NB4 (cell line): Measurements from ENCODE around the gene BSCL2.
A peak's percentile ranks its signal among the peaks of the same experiment; 100 is the strongest.
"Not testable (repeated sequence)": the region's sequence is repeated elsewhere in the genome, so short reads cannot be mapped to it uniquely, and the experiment has no call there.

Experiments
- DNase-seq: peaks from one replicate; pipeline ENCODE4 v3.0.0; 2010; ENCODE audit warnings: low read depth
- H3K4me3 ChIP-seq: one replicate; pipeline ENCODE4 v1.5.1; 2011; ENCODE audit warnings: mild to moderate bottlenecking, low read depth, low read length, moderate library complexity
- CTCF ChIP-seq: IDR thresholded peaks from one replicate; pipeline ENCODE4 v1.5.1; 2012; ENCODE audit warnings: low read depth, low read length
- MYC ChIP-seq: IDR thresholded peaks from 2 replicates; pipeline ENCODE4 v1.6.1; 2011; ENCODE audit warnings: low read depth, low read length
- POLR2A ChIP-seq: IDR thresholded peaks from 2 replicates; pipeline ENCODE4 v1.6.1; 2011; ENCODE audit warnings: mild to moderate bottlenecking; ENCODE audit not compliant: insufficient read length; ENCODE audit errors: extremely low read depth
- TF ChIP-seq, protein P1 (sequence below): IDR thresholded peaks from 2 replicates; pipeline ENCODE4 v1.6.1; 2011; ENCODE audit warnings: low read depth, low read length

Gene BSCL2

GRCh38 chr11:62706850-62707247 lies 375 bp downstream of the BSCL2 start:
- DNase-seq = no peak
- H3K4me3 ChIP-seq = peak overlapping the region; percentile 35
- no peak for TF ChIP-seq CTCF
- no peak for TF ChIP-seq MYC
- TF ChIP-seq, protein P1, sequence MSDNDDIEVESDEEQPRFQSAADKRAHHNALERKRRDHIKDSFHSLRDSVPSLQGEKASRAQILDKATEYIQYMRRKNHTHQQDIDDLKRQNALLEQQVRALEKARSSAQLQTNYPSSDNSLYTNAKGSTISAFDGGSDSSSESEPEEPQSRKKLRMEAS = no peak
- no peak for TF ChIP-seq POLR2A

- peak overlapping the region; percentile 80 for H3K4me3 ChIP-seq
- peak; percentile 59 for TF ChIP-seq POLR2A
- TF ChIP-seq, protein P1 = no peak
- peak; percentile 95 for DNase-seq
These were observed 1.1 kb downstream of the BSCL2 start for GRCh38 chr11:62705880-62706849.

DNA sequence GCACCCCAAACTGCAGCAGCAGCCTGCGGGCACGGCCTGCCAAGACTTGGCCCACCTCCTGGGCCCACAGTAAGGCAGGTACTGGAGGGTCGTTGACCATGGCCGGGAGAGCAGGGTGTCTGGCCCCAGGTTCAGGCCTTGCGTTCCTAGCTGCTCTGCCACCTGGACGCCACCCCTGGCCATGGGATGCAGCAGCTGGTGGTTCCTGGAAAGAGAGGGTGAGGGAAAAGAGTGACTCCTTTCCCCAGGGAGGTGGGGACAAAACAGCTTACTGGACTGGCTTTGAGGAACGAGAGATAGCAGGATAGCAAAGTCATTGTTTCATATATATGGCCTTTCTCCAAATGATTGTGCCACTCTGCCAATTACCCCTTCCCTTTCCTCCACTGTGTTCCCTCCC lies 1.8 kb downstream of the BSCL2 start:
- TF ChIP-seq, protein P1 = no peak
- TF ChIP-seq CTCF (no peak), POLR2A (no peak), MYC (no peak)
- DNase-seq = peak; percentile 34
- H3K4me3 ChIP-seq = peak overlapping the region; percentile 80

DNA sequence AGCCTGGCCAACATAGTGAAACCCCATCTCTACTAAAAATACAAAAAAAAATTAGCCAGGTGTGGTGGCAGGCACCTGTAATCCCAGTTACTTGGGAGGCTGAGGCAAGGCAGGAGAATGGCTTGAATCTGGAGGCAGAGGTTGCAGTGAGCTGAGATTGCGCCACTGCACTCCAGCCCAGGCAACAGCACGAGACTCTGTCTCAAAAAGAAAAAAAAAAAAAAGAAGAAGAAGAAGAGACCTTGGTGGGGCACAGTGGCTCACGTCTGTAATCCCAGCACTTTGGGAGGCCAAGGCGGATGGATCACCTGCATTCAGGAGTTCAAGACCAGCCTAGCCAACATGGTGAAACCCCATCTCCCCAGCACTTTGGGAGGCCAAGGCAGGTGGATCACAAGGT lies 3.3 kb downstream of the BSCL2 start:
- DNase-seq, H3K4me3 ChIP-seq: not testable (repeated sequence)

DNA sequence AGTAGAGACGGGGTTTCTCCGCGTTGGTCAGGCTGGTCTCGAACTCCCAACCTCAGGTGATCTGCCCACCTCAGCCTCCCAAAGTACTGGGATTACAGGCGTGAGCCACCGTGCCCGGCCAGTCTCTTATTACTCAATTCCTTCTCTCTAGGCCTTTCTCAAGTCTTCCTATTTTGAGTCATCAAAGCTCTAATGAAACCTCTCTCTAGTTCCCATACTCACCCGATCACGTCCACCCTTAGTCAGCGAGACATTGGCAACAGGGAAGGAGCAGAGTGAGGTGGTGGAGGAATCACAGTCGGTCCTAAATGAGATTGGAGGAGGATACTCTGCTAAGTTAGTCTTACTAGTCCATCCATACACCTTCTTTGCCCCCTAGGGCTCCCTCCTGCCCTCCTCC lies 5.0 kb downstream of the BSCL2 start:
- TF ChIP-seq POLR2A = no peak
- no peak for TF ChIP-seq CTCF
- TF ChIP-seq, protein P1 = no peak
- no peak for TF ChIP-seq MYC
- H3K4me3 ChIP-seq = no peak overlapping the region
- no peak for DNase-seq

GRCh38 chr11:62694455-62695167 lies 12.6 kb downstream of the BSCL2 start:
- H3K4me3 ChIP-seq = no peak overlapping the region
- peak; percentile 85 for DNase-seq
- TF ChIP-seq, protein P1 = no peak
- TF ChIP-seq CTCF = peak; percentile 96

- not testable (repeated sequence) for H3K4me3 ChIP-seq, DNase-seq
These were observed 13.6 kb downstream of the BSCL2 start for GRCh38 chr11:62693624-62694023.
